GM19238 (cell line): ENCODE data around the gene MED23.

Experiments
- DNase-seq: peaks from one replicate; pipeline ENCODE4 v3.0.0; 2011; ENCODE audit warnings: low spot score; ENCODE audit not compliant: insufficient read length

MED23 gene

DNA sequence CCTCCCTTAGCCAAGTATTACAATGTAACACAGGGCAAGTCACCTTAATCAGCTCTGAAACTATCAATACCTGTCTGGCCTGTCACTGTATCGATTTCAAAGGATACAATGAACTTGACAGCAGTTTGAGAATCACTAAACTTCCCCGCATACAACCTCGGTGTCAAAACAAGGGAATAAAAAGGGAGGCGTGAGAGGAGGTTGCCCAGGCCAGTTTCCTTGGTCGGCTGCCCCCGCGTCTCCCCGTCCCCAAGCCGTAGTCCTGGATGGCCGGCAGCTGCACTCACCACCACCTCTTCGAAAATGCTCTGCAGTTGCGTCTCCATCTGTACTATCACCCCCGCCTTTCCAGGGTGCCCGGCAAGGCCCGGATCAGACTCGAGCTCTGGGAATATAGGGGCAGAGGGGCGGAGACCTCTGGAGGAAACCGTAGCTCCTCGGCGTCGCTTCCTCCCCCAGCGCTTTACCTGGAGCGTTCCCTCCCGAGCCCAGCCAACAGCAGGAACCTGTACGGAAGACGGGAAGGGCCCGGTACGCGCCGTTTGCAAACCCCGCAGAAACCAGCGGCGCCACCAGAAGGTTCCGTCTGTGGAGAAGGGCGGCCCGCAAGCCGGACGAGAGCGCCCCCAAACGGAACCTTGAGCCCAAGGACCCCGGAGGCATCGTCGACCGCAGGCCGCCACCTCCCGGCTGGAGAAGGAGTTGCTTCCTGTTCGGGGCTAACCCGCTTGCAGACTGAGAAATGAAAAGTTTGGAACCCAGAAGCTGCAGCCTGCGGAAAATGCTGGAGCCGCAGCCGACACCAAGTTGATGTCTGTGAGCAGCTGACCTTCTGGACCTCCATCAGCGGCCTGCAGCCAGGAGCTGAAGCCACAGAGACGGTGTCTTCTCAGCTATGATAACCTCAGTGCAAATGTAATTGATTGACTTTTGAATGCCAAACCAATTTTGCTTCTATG lies at the start of gene MED23:
MED23 (minus strand) TSS at position 519 of the 959 bp plus-strand sequence; CDS start at position 326, 193 bp downstream.
- DNase-seq, result peak; percentile 61

DNA sequence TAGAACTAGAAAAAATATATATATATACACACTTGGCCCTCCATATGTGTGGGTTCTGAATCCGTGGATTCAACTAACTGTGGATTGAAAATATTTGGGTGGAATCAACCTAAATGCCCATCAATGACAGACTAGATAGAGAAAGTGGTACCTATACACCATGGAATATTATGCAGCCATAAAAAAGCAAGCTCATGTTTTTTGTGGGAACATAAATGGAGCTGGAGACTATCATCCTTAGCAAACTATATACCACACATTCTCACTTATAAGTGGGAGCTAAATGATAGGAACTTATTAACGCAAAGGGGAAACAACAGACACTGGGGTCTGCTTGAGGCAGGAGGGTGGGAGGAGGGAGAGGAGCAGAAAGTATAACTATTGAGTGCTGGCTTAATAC lies 45.1 kb upstream of the MED23 start:
- DNase-seq, result no peak

- no peak for DNase-seq
Measured at GRCh38 chr6:131669891-131670290, 41.8 kb upstream of the MED23 start.

DNA sequence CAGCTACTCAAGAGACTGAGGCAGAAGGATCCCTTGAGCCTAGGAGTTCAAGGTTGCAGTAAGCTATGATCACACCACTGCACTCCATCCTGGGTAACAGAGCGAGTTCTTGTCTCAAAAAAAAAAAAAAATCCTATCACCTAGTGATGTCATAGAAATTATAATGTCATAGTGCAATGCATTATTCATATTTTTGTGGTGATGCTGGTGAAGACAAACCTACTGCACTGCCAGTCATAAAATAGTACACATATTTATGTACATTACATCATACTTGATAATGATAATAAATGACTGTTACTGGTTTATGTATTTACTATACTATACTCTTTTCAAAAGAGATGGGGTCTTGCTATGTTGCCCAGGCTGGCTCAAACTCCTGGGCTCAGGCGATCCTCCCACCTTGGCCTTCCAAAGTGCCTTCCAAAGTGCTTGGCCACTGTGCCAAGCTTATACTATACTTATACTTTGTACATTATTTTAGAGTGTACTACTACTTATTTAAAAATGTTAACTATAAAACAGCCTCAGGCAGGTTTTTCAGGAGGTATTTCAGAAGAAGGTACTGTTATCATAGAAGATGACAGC lies 35.6 kb upstream of the MED23 start:
- DNase-seq, result no peak

DNA sequence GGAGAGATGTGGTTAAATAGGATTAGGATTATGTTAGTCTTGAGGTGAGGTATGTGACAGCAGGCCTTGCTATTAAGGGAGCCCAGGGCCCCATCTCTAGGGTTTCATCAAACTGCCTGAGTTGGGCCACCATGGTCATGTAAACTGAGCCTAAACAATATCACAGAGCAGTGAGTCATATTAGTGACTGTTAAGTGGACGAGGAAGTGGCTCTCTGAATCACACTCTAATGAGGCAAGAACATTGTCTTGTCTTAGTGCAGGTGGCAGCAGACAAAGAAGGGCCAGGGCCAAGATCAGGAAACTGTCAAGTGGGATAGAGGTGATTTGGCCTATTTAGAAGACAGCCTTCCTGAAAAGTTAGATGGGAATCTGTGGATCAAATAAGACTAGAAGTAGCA lies 32.2 kb upstream of the MED23 start:
- no peak for DNase-seq

GRCh38 chr6:131658287-131658686 lies 30.2 kb upstream of the MED23 start:
- DNase-seq, result no peak

DNA sequence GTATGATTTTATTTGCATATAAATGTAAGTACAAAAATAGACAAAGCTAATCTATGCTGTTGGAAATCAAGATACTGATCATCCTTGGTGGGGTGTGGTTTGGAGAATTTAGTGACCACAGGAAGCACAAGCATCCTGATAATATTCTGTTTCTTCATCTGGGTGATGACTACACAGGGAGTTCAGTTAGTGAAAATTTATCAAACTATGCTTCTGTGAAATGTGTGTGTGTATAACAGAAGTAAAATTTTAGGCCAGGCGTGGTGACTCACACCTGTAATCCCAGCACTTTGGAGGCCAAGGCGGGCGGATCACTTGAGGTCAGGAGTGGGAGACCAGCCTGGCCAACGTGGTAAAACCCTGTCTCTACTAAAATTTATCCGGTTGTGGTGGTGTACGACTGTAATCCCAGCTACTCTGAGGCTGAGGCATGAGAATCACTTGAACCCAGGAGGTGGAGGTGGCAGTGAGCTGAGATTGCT lies 29.6 kb upstream of the MED23 start:
- no peak for DNase-seq

- DNase-seq, result no peak
Measured at GRCh38 chr6:131657222-131657621, 29.2 kb upstream of the MED23 start.

DNA sequence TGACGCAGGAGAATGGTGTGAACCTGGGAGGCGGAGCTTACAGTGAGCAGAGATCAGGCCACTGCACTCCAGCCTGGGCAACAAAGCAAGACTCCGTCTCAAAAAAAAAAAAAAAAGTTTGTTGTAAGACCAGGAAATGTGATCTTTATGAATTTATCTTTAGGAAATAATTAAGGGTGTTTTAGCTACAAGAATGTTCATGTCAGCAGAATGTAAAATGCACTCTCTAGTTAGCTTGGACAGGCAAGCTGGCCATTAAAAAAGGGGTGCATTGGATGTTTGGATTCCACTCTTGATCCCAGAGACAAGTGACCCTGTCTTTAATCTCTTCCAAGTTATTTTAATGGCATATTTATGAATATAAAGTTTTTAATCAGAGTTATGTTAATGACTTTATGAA lies 28.6 kb upstream of the MED23 start:
- no peak for DNase-seq

DNA sequence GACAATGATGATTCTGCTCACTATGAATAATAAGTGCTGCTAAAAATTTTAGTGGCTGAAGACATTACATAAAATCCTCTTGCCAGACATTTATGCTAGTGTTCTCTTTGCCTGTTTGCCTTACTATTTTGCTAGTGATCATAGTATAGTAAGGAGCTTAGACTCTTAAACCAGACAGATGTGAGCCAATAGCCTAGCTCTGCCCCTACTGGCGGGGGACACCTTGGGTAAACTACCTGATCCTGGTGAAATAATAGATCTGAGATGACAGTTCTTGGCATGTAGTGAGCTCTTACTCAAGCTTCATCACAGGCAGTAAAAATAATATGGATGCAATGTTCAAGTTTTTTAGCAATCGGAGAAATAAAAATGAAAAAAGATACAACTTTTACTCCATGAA lies 27.9 kb upstream of the MED23 start:
- no peak for DNase-seq

DNA sequence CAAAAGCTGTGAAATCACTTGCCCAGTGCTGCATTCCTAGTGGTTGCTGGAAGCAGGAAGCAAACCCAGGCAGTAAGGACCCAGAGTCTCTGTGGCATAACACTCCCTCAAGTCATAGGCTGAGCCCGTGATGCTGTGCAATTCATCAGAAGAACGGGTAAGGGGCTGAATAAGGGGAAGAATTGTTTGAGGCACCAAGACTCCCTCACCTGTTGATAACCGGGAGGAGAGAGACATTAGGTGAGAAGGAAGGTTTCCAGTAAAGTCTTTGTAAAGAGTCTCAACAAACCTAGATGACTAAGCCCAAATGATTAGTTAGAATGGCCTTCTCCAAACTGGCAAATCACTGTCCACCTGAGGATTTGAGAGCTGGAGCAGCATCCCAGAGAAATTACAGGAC lies 27.3 kb upstream of the MED23 start:
- no peak for DNase-seq

DNA sequence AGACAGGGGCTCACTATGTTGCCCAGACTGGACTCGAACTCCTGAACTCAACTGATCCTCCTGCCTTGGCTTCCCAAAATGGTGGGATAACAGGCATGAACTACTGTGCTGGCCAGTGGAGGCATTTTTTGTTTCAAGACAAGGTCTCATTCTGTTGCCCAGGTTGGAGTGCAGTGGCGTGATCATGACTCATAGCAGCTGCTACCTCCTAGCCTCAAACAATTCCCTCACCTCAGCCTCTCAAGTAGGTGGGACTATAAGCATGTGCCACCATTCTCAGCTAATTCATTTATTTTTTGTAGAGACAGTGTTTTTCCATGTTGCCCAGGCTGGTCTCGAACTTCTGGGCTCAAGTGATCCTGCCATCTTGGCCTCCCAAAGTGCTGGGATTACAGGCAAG lies 26.3 kb upstream of the MED23 start:
- no peak for DNase-seq

DNA sequence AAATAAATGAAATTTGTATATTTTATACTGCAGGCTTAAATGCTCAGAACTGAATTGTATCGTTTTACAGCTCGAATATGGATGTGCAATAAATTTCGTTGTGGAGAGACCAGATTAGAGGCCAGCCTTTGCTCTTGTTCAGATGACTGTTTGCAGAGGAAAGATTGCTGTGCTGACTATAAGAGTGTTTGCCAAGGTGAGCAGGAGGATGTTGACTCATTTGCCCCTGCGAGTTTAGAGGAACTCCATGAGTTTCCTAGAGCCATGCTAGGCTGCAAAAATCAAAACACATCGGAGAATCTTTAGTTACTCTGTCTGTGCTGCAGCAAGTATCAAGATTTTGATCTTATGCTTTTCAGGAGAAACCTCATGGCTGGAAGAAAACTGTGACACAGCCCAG lies 24.4 kb upstream of the MED23 start:
- DNase-seq, result no peak

GRCh38 chr6:131651782-131652181 lies 23.7 kb upstream of the MED23 start:
- no peak for DNase-seq

- no peak for DNase-seq
Measured at GRCh38 chr6:131646249-131646670, 18.2 kb upstream of the MED23 start.

DNA sequence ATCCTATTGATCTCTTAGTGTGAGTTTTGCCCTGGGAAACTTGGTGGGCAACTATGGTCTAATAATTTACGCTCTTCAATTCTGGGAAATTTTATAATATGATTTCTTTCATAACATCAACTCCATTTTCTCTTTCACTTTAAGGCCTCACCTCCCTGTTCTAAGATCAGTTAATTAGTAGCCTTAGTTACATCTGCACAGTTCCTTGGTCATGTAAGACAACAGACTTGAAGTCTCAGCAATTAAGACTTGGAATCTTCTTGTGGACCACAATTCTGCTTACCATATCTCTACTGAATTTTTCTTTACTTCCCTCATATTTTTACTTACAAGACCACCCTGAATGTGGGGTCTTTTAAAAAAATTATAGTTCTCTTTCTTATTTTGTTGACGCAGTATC lies 17.8 kb upstream of the MED23 start:
- DNase-seq, result no peak

DNA sequence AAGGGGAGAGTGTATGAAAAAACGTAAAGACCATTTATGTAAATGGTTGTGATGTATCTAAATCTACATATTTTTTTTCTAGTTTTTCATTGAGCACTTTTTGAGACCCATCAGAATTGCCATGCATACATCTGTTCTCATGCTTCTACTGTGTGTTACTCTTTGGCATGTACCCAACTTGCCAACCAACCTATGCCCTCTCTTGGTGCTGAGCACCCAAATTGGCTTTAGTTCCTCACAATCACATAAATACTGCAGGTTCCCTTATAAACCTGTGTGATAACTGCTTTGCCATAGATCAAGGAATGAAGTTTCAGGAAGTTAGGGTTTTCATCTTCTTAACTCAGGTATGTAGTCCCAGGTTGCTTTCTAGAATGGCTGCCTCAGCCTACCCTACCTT lies 16.9 kb upstream of the MED23 start:
- DNase-seq, result no peak

DNA sequence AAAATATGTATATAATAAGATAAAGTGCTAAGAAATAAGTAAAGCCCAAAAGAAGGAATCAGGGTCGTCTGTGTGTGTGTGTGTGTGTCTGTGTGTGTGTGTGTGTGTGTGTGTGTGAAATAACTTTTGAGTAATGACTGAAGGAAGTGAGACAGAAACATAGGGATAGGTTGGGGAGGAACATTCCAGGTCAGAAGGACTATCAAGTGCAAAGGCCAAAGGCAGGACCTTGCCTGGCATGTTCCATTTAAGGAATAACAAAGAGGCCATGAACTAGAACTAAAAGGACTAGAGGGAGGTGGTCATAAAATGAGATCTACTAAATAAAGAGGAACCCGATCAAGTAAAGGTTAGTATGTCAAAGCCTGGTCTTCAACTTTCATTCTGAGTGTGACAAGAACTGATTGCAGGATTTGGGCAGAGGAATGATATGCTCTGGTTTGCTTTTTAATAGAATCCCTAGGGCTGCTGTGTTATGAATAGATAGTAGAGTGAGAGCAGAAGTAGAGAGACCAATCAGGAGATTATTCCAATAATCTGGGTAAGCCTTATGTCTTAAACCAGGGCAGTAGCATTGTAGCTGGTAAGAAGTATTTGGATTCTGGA lies 15.9 kb upstream of the MED23 start:
- DNase-seq, result no peak

DNA sequence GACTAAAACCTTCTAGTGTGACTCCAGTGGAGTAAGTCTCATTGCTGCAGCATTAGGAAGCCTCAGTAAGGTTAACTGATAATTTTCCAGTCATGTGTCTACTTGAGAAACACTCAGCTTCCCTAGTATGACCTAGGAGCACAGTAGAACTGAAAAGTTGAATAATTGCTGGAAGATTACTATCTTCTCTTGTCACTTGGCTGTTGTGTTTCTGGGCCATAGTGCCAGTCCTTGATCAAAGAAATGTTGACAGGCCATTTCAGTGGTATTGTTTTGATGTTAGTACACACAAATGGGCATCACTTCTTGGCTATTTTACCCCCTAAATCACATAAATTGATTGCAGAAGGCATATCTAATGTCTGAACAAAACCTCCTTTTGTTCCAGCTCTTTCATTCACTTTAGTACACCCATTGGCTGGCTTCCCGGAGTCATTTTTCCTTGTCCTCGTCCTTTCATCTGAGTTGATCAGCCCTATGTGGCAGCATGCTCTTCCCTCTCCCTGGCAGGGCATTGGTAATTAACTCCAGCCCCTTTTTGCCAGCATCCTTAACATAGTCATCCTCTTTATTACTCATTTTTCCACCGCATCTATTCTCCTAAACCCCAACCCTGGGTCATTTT lies 15.1 kb upstream of the MED23 start:
- DNase-seq, result no peak

DNA sequence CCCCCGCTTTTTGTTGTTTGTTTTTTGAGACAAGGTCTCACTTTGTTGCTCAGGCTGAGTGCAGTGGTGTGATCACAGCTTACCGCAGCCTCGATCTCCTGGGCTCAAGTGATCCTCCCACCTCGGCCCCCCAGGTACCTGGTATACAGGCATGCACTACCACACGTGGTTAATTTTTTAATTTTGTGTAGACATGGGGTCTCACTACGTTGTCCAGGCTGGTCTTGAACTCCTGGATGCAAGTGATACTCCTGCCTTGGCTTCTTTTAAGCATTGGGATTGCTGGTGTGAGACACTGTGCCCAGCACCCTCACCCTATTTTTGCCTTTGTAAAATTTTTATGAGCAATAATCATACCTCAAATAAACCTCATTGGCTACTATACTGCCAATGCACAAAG lies 14.5 kb upstream of the MED23 start:
- no peak for DNase-seq

GRCh38 chr6:131641554-131641953 lies 13.5 kb upstream of the MED23 start:
- DNase-seq, result no peak

- DNase-seq, result no peak
Measured at GRCh38 chr6:131640576-131640975, 12.5 kb upstream of the MED23 start.
